ENCODE measurements around the gene KRT1.

Gene KRT1

DNA sequence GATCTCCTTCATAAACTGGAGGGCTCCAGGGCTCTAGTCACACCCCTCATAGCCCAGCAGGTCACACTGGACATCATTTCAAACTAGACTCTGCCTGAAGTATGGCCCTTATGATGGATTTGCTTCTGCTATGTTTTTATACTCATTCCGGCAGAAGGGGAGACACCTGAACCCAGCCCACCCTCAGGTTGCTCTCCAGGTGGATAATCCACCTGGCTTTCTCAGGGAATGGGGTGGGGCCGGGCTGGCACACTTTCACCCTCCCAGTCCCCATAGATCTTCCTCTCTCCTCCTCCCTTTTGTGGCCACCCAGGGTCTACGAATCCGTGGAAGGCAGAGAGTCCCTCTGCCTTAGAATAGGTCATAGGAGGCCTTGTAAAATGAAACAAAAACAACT lies 52.1 kb downstream of the KRT1 start:
- no peak for TF ChIP-seq TAF1 (IDR thresholded peaks at IDR 0.05; ENCODE audit: borderline replicate concordance, insufficient read depth, low read length)
- TF ChIP-seq POLR2AphosphoS5 (IDR thresholded peaks at IDR 0.05; ENCODE audit: low read depth, low read length) = no peak
- TF ChIP-seq, protein P1, sequence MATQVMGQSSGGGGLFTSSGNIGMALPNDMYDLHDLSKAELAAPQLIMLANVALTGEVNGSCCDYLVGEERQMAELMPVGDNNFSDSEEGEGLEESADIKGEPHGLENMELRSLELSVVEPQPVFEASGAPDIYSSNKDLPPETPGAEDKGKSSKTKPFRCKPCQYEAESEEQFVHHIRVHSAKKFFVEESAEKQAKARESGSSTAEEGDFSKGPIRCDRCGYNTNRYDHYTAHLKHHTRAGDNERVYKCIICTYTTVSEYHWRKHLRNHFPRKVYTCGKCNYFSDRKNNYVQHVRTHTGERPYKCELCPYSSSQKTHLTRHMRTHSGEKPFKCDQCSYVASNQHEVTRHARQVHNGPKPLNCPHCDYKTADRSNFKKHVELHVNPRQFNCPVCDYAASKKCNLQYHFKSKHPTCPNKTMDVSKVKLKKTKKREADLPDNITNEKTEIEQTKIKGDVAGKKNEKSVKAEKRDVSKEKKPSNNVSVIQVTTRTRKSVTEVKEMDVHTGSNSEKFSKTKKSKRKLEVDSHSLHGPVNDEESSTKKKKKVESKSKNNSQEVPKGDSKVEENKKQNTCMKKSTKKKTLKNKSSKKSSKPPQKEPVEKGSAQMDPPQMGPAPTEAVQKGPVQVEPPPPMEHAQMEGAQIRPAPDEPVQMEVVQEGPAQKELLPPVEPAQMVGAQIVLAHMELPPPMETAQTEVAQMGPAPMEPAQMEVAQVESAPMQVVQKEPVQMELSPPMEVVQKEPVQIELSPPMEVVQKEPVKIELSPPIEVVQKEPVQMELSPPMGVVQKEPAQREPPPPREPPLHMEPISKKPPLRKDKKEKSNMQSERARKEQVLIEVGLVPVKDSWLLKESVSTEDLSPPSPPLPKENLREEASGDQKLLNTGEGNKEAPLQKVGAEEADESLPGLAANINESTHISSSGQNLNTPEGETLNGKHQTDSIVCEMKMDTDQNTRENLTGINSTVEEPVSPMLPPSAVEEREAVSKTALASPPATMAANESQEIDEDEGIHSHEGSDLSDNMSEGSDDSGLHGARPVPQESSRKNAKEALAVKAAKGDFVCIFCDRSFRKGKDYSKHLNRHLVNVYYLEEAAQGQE (IDR thresholded peaks at IDR 0.05; ENCODE audit: insufficient read depth in 1 of 2, low read depth in 2 of 2, low read length in 2 of 2) = no peak
- no peak for TF ChIP-seq FOXP2 (optimal IDR thresholded peaks at IDR 0.05; ENCODE audit: borderline replicate concordance, extremely low read depth, extremely low read length, insufficient read depth)
- no peak for TF ChIP-seq SIN3A (IDR thresholded peaks at IDR 0.05; ENCODE audit: borderline replicate concordance, insufficient read depth, low read length)

- no peak for TF ChIP-seq FOXP2 (optimal IDR thresholded peaks at IDR 0.05; ENCODE audit: borderline replicate concordance, extremely low read depth, extremely low read length, insufficient read depth)
- no peak for TF ChIP-seq SIN3A (IDR thresholded peaks at IDR 0.05; ENCODE audit: borderline replicate concordance, insufficient read depth, low read length)
Observed at GRCh38 chr12:52627395-52628110, 52.7 kb downstream of the KRT1 start.
